ENCODE data around the gene CCDC142. TPM values are rescaled to one million over a fixed set of nuclear protein-coding genes. Genes with fewer than 3 reads are reported as not detected.

Gene CCDC142
- total RNA-seq, 1 donor from 2014 or later: 8.3 TPM

DNA sequence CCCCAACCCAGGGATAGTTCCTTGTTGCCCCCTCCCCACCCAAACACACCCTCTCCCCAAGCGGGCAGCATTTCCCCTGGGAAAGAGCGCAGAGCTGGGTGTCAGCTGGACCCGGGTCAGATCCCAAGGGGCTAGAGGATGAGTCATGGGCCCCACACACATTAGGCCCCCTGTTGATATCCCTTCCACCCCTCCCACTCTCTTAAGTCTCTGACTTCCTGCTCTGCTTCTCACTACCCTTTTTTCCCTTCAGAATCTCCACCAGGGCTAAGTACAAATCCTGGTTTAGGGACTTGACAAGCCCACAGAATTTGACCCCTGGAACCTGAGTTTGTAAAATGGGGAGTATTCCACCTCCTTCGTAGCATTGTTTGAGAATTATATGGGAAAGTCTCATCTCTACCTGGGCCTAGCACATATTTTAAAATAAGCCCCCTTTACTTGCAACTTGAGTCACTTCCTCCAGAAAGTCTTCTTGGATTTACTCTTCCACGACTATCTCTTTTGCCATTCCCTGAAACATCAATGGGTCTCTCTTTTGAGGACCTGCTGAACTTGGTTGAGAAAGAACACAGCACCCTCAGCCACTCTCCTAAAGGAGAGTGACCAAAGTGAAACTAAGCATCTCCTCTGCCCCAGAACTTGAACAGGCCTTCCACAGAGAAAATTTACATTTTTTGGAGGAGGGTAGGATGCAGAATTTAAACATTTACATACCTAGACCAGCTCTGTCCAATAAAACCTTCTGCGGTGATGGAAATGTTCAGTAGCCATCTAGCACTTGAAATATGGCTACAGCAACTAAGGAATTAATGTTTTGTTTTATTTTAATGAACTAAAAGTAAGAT is 45.7 kb downstream of the CCDC142 start:
- intact Hi-C loops (cut with DNase I): no loop called here
- ATAC-seq (no peak), DNase-seq (ENCODE audit: missing footprints) (no peak)

DNA sequence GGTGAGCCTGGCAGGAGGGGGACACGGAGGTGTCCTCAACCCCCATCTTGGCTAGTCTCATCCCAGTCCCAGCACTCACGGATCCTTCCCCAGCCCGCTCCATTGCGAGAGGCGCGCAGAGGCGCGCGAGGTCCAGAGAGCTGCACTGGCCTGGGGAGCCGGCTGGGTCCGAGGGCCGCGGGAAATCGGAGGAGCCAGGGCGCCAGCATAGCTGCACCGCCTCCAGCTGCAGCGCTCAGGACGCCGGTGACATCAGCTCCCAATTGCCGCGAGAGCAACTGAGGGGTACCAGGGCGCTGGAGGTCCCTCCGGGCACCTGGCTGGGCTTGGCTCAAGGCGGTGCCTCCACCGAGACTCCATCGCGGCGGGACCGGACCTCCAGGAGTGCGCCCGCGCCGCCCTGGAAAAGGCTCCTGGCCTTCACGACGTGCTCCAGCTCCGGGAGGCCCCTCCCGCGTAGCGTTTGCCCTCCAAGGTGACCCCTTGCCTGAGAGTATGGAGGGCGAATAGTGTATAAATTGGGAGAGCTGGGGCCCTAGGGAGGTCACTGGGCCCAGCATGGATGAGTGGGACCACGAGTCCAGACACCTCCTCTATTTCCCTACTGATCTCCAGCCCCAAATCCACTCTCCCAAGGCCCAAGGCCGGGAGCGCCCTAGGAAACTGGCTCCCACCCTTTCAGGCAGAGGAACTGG is 46.5 kb downstream of the CCDC142 start:
- DNase-seq (ENCODE audit: missing footprints) (no peak), ATAC-seq (no peak)
- intact Hi-C loops (cut with DNase I): no loop called here

DNA sequence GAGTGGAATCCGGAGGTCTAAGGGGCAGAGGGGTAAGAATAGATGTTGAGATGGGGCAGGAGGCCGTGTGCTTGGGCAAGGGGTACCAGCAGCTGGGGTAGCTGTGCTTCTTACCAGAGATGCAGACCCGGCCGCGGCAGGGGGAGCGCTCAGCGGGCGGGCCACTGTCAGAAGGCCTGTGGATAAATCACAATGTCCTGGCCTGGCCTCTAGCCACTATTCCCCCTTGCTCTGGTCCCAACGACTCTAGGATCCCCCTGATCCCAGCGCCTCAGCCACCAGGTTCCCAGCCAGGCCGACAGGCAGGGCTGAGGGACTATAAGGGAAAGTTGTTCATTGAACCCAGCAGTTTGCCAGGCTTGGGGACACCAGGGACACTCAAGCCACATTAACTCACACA is 52.3 kb downstream of the CCDC142 start:
- intact Hi-C loops (cut with DNase I): no loop called here
- ATAC-seq (no peak), DNase-seq (ENCODE audit: missing footprints) (no peak)

DNA sequence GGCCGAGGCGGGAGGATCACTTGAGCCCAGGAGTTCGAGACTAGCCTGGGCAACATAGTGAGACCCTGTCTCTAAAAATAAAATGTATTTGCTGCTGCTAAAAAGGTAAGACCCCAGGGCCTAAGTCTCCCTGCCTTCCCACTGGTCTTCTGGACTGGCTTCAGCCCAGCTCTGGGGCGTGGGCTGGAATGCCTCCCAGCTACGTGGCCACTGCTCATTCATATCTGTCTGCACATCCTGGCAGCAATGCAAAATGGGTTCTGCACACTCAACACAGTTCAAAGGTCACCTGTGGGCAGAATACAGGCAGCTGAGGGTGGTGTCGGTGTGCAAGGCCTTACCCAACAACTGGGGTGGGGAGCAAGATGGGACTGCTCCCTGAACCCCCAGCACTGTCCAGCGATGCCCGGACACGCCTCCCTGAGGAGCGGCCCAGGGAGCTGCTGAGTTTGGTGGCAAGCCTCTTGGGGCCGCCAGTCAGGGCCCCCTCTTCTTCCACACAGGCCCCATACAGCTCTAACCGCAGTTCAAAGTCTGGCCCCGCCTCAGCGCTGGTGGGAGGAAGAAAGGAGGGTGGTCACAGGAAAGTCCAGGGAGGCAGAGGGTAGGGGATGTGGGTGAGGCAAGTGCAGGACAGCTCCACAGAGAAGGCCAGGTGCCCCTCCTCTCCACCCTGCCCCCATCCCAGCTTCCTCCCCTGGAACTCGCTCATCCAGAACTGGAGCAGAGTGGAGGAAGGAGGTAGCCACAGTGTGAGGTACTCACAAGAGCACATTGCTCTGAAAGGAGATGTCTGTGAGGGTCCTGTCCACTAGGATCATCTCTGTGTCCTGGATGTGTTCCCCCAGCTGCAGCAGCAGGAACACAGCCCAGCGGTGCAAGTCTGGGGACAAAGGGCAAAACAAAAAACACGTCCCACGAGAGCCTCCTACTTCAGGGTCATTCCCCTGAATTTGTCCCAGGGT is 53.0 kb downstream of the CCDC142 start:
- intact Hi-C loops (cut with DNase I): no loop called here
- DNase-seq (ENCODE audit: missing footprints) (no peak), ATAC-seq (no peak)

DNA sequence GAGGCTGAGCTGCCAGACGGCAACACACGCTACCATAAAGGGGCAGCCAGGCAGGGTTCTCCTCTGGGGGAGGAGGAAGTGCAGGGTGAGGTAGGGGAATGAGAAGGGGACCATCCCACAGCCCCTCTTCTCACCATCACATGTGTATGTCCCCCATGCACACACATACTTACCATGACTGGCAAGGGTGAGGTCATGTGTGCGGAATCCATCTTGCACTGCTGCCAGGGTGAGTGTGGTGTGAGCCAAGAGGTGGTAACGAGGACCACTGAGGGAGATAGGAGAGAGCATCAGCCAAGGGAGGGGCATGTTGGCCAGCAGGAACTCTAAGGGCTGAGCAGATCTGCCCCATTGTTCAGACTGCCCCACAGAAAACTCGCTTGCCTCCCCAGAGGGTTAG is 54.1 kb downstream of the CCDC142 start:
- intact Hi-C loops (cut with DNase I): no loop called here
- DNase-seq (ENCODE audit: missing footprints) (no peak), ATAC-seq (no peak)

DNA sequence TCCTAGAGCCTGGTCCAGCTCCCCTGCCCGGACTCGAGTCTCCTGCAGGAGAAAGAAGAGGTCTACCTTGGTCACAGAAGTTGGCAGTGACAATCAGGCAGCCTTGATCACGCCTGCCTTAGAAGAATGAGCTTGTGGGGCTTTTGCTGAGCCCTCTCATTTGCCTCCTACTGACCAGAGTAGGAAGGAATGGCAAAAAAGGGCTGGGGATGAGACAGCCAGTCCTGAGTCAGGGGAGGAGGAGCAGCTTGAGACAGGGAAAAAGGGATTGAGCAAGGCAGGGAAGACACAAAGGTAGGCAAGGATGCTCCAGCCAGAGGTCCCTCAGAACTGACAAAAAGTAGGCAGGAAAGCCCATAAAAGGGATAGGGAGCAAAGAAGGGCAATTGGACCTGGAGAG is 55.2 kb downstream of the CCDC142 start:
- no peak for DNase-seq (ENCODE audit: missing footprints)
- ATAC-seq: no peak
- intact Hi-C loops (cut with DNase I): no loop called here

DNA sequence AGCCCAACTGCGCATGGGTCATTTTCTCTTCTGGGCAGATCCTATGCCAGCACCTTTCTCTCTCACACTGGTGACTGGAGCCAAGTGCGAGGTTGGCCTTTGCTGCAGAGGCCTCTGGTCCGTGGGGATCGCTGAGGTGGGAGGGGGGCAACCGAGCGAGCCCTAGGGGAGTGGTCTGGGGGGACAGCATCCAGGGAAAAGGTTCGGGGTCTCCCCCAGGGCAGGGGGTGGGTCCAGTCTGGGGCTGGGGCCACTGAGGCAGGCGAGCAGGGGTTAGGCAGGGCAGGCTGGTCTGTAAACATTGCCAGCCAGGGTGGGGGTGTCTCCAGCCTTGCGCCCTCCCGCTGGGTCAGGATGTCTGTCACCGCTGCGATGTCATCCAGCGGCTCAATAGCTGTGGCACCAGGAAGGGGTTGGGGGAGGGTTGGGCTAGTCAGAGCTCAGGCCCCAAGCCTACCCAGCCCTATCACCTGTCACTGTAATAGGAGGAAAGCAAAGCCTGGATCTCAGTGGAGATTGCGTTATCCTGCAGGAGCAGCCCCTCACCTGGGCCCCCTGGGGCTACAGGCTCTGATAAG is 56.5 kb downstream of the CCDC142 start:
- no peak for DNase-seq (ENCODE audit: missing footprints)
- no peak for ATAC-seq
- intact Hi-C loops (cut with DNase I): no loop called here

DNA sequence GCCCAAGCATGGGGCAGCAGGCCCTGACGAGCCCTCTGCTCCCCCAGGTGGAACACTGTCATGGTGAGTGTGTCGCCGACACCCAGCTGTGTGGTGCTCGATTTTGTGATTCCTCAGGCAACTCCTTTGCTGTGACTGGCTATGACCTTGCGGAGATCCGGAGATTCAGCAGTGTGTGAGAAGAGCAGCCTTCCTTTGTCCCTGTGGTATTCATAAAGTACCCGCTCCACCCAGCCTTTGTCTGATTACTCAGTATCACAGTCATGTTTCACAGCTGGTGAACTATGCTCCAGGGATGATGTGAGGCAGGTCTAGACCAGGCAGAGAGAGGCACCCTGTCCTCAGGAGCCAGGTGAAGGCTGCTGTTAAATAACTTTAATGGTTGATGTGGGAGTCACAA is 57.3 kb downstream of the CCDC142 start:
- intact Hi-C loops (cut with DNase I): no loop called here
- DNase-seq (ENCODE audit: missing footprints) (no peak), ATAC-seq (no peak)

DNA sequence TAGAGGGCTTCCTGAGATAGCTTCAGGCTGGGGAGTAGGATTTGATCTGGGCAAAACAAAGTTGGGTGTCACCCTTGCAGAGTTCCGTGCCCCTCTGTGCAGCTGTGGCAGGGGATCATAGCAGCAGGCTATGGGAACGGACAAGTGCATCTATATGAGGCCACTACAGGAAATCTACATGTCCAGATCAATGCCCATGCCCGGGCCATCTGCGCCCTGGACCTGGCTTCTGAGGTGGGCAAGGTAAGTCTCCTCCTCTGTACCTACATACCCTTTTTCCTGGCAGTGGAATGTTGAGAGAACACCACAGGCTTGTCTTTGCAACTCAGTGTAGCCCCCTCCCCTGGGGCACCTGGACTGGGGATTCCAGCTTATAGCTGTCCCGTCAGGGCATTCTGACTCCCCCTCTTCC is 57.8 kb downstream of the CCDC142 start:
- ATAC-seq (no peak), DNase-seq (ENCODE audit: missing footprints) (no peak)
- intact Hi-C loops (cut with DNase I): no loop called here

DNA sequence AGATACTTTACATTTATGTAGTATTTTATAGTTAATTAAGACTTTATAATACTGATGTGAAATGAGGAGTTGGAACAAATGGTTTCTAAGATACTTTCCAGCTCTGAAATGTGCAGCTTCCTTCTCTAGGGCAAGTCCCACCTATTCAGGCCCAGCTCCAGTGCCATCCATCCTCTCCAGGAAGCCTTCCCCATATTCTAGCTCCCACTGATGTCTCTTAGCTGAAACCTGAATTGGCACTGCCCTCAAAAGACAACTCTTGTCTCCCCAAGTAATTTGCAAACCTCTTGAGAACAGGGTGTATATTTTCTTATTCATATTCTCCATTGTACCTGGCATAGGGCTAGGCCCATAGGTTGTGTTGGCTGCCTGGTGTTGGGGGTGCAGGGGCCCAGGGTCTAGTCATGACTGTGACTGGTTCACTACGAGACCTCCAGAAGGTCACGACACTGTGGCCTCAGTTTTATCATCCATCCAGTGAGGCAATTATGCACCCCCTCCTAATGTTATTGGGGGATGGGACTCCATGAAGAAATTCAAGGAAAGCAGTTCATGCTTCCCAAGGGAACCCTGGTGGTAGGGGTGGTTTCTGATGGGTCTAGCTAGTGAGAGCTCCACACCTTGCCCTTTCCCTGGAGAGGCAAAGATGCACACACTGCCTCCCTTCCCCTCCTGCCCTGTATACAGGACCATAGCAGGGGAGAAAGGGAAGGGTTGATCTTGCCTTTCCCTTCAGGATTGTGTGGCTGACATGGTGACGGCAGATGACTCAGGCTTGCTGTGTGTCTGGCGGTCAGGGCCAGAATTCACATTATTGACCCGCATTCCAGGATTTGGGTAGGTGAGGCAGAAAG is 58.4 kb downstream of the CCDC142 start:
- no peak for DNase-seq (ENCODE audit: missing footprints)
- no peak for ATAC-seq
- intact Hi-C loops (cut with DNase I): no loop called here

Other genes with a start within 250 kb of the CCDC142 start
- gene SLC4A5, start 139.6 kb downstream of the CCDC142 start, total RNA-seq: 1.1 TPM
- 182 TPM for gene DCTN1, start 102.7 kb downstream of the CCDC142 start, total RNA-seq
- 1.1 TPM for gene C2orf81, start 61.4 kb downstream of the CCDC142 start, total RNA-seq
- 3.0 TPM for gene WDR54, start 61.3 kb downstream of the CCDC142 start, total RNA-seq
- gene RTKN, start 41.1 kb downstream of the CCDC142 start, total RNA-seq: 16.4 TPM
- gene INO80B, start 27.9 kb downstream of the CCDC142 start, total RNA-seq: 15.7 TPM
- 44.3 TPM for gene WBP1, start 24.6 kb downstream of the CCDC142 start, total RNA-seq
- 20.7 TPM for gene MOGS, start 17.6 kb downstream of the CCDC142 start, total RNA-seq
- 167 TPM for gene MRPL53, start 10.3 kb downstream of the CCDC142 start, total RNA-seq
- 12.2 TPM for gene TTC31, start 83 bp upstream of the CCDC142 start, total RNA-seq
- 0.43 TPM for gene LBX2, start 16.6 kb upstream of the CCDC142 start, total RNA-seq
- 26.7 TPM for gene PCGF1, start 24.7 kb upstream of the CCDC142 start, total RNA-seq
- gene TLX2, start 31.5 kb upstream of the CCDC142 start, total RNA-seq: not detected
- not detected for gene DQX1, start 43.2 kb upstream of the CCDC142 start, total RNA-seq
- 53.7 TPM for gene AUP1, start 46.7 kb upstream of the CCDC142 start, total RNA-seq
- 29.2 TPM for gene HTRA2, start 46.9 kb upstream of the CCDC142 start, total RNA-seq
- 4.8 TPM for gene LOXL3, start 70.9 kb upstream of the CCDC142 start, total RNA-seq
- gene DOK1, start 71.7 kb upstream of the CCDC142 start, total RNA-seq: 4.9 TPM
- not detected for gene M1AP, start 165.3 kb upstream of the CCDC142 start, total RNA-seq
- gene SEMA4F, start 171.2 kb upstream of the CCDC142 start, total RNA-seq: 3.7 TPM